ENCODE measurements around the gene FAT1.

DNA sequence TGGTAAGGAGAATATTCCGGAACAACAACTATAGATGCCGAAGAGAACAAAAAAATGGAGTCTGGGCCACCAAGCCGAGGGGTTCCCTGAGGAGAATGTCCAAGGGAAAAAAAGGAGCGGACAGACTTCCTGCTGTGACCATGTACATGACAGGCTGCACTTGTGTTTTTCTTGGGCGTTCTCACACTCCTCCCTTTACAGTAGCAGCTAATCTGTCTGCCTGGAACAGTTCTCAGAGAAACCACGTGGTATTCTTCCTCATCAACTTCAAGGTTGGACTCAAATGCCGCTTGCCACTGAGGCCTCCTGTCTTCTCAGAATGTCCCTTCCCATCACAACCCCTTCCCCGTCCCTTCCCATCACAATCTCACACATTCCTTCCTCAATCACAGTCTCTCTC is 137.5 kb downstream of the FAT1 start:
- no peak for TF ChIP-seq POLR2AphosphoS5 (IDR thresholded peaks at IDR 0.05; ENCODE audit: low read depth, low read length)
- no peak for TF ChIP-seq POLR2A (IDR thresholded peaks at IDR 0.05; ENCODE audit: low read depth, low read length)
